Stimulated activated CD4-positive, alpha-beta T cell treated with anti-CD3 and anti-CD28 coated beads, Interleukin-2, amount 100 ng/mL, for 48 hours (primary cell): ENCODE data around the gene CAB39.
"Not testable (repeated sequence)": the region's sequence is repeated elsewhere in the genome, so short reads cannot be mapped to it uniquely, and the experiment has no call there.

ENCODE experiments used
- DNase-seq, 2 donors: peaks; one replicate each; pipeline ENCODE4 v3.0.0-alpha.2; 2020

The CAB39 gene

GRCh38 chr2:230716588-230716987, 3.9 kb downstream of the CAB39 start:
- DNase-seq, result no peak

GRCh38 chr2:230717600-230717999, 5.0 kb downstream of the CAB39 start:
- DNase-seq, result no peak

GRCh38 chr2:230719340-230719739, 6.7 kb downstream of the CAB39 start:
- no peak for DNase-seq

- no peak for DNase-seq
Observed at GRCh38 chr2:230721712-230722111, 9.1 kb downstream of the CAB39 start.

- no peak for DNase-seq
Observed at GRCh38 chr2:230722207-230722885, 9.7 kb downstream of the CAB39 start.

- no peak for DNase-seq
Observed at GRCh38 chr2:230723363-230723762, 10.7 kb downstream of the CAB39 start.

- DNase-seq, result not testable (repeated sequence)
Observed at GRCh38 chr2:230724957-230725356, 12.3 kb downstream of the CAB39 start.

- DNase-seq, result no peak
Observed at GRCh38 chr2:230731512-230731911, 18.9 kb downstream of the CAB39 start.

GRCh38 chr2:230732914-230733401, 20.3 kb downstream of the CAB39 start:
- no peak for DNase-seq

GRCh38 chr2:230734247-230735175, 21.9 kb downstream of the CAB39 start:
- no peak for DNase-seq

- DNase-seq, result no peak
Observed at GRCh38 chr2:230735884-230736283, 23.2 kb downstream of the CAB39 start.

GRCh38 chr2:230737300-230737699, 24.7 kb downstream of the CAB39 start:
- DNase-seq, result no peak

- DNase-seq, result no peak
Observed at GRCh38 chr2:230737791-230738226, 25.2 kb downstream of the CAB39 start.

GRCh38 chr2:230738391-230738811, 25.8 kb downstream of the CAB39 start:
- no peak for DNase-seq

GRCh38 chr2:230738924-230739323, 26.3 kb downstream of the CAB39 start:
- DNase-seq, result no peak

GRCh38 chr2:230739961-230740360, 27.3 kb downstream of the CAB39 start:
- DNase-seq, result no peak

GRCh38 chr2:230742781-230743180, 30.1 kb downstream of the CAB39 start:
- DNase-seq, result no peak

GRCh38 chr2:230746213-230746612, 33.6 kb downstream of the CAB39 start:
- DNase-seq, result no peak

GRCh38 chr2:230748087-230748486, 35.4 kb downstream of the CAB39 start:
- DNase-seq, result no peak

GRCh38 chr2:230749111-230749510, 36.5 kb downstream of the CAB39 start:
- DNase-seq, result no peak

- DNase-seq, result no peak
Observed at GRCh38 chr2:230751062-230751461, 38.4 kb downstream of the CAB39 start.

- DNase-seq, result no peak
Observed at GRCh38 chr2:230754200-230754599, 41.6 kb downstream of the CAB39 start.

GRCh38 chr2:230757476-230757875, 44.8 kb downstream of the CAB39 start:
- no peak for DNase-seq
